Peyer's patch (tissue), 4 donors: ENCODE data around the gene FUT9. TPM values are rescaled to one million over a fixed set of nuclear protein-coding genes. Genes with fewer than 3 reads are reported as not detected.
A peak's percentile ranks its signal among the peaks of the same experiment; 100 is the strongest.

Experiments used
- DNase-seq, 3 donors: peaks; one replicate each; pipeline ENCODE4 v3.0.0-alpha.2; 2017 to 2019
- H3K27ac ChIP-seq, 4 donors: fragments of 200-600 bp; sonication (generic); one replicate each; pipeline ENCODE4 v1.5.1; 2016 to 2019
- H3K27me3 ChIP-seq, 2 donors: fragments of 200-600 bp; sonication (generic); one replicate each; pipeline ENCODE4 v1.5.1; 2019
- H3K36me3 ChIP-seq, 3 donors: fragments of 200-600 bp; sonication (generic); one replicate each; pipeline ENCODE4 v1.5.1; 2016 to 2019
- H3K4me1 ChIP-seq, 4 donors: fragments of 200-600 bp; sonication (generic); one replicate each; pipeline ENCODE4 v1.5.1; 2016 to 2019
- H3K4me3 ChIP-seq, 4 donors: fragments of 200-600 bp; sonication (generic); 1 replicate in 3 of 4; 2 replicates in 1 of 4; pipeline ENCODE4 v1.5.1; 2016 to 2019; ENCODE audit warnings: mild to moderate bottlenecking in 1 of 4
- H3K9me3 ChIP-seq, 4 donors: fragments of 200-600 bp; sonication (generic); one replicate each; pipeline ENCODE4 v1.5.1; 2016 to 2019; ENCODE audit warnings: mild to moderate bottlenecking in 1 of 4
- POLR2A ChIP-seq, 2 donors: fragments of 450-650 bp; IDR thresholded peaks; one replicate each; pipeline ENCODE4 v1.5.1; 2017; ENCODE audit warnings: antibody characterized with exemption in 2 of 2, mild to moderate bottlenecking in 2 of 2, moderate library complexity in 2 of 2
- total RNA-seq, 4 donors: library from RNA; depleted of rRNA; stranded (reverse); fragments of >200 nt; gene quantifications; one replicate each; pipeline ENCODE4 v1.1.0, GENCODE V29; 2016
- TF ChIP-seq, protein P1 (sequence below), 6 experiments: fragments of 450-650 bp in 4 of 6; fragments of 200-600 bp in 2 of 6; sonication (generic) in 1 of 6; IDR thresholded peaks; one replicate each; pipeline ENCODE4 v1.5.1; 2017 to 2019; ENCODE audit warnings: antibody characterized with exemption in 6 of 6, mild to moderate bottlenecking in 3 of 6, moderate library complexity in 1 of 6

FUT9 gene
- total RNA-seq: not detected

GRCh38 chr6:96015518-96016333 is at the start of gene FUT9:
Gene FUT9 (plus strand): TSS chr6:96015974. CDS start chr6:96203156, 187,182 bp downstream.
- no peak for TF ChIP-seq POLR2A (IDR thresholded peaks at IDR 0.05)
- TF ChIP-seq, protein P1, sequence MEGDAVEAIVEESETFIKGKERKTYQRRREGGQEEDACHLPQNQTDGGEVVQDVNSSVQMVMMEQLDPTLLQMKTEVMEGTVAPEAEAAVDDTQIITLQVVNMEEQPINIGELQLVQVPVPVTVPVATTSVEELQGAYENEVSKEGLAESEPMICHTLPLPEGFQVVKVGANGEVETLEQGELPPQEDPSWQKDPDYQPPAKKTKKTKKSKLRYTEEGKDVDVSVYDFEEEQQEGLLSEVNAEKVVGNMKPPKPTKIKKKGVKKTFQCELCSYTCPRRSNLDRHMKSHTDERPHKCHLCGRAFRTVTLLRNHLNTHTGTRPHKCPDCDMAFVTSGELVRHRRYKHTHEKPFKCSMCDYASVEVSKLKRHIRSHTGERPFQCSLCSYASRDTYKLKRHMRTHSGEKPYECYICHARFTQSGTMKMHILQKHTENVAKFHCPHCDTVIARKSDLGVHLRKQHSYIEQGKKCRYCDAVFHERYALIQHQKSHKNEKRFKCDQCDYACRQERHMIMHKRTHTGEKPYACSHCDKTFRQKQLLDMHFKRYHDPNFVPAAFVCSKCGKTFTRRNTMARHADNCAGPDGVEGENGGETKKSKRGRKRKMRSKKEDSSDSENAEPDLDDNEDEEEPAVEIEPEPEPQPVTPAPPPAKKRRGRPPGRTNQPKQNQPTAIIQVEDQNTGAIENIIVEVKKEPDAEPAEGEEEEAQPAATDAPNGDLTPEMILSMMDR (IDR thresholded peaks at IDR 0.05): no peak
- H3K4me3 ChIP-seq: no peak within 1 kb of the TSS
- no peaks in the 10 kb centered on the region for H3K27me3 ChIP-seq
- no peaks in the 10 kb centered on the region for H3K36me3 ChIP-seq
- H3K27ac ChIP-seq: no peak within 1 kb of the TSS
- no peaks in the 10 kb centered on the region for H3K9me3 ChIP-seq
- peak in 1 of 3 donors; percentile 34 for DNase-seq
- H3K4me1 ChIP-seq: no peaks in the 10 kb centered on the region

DNA sequence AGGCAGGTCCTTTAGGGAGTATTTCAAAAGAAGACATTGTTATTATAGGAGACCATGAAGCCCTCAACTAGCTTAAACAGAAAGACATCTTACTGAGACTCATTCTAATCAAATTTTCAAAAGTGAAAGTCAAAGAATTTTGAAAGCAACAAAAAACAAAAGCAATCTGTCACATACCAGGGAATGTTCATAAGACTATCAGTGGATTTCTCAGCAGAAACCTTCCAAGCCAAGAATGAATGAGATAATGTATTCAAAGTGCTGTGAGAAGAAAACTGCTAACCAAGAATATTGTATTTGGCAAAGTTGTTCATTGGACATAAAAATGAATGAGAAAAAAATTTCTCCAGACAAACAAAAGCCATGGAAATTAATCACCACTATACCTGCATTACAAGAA is 48.2 kb upstream of the FUT9 start:
- H3K36me3 ChIP-seq: no peaks in the 10 kb centered on the region
- no peaks in the 10 kb centered on the region for H3K9me3 ChIP-seq
- H3K4me3 ChIP-seq: no peak overlapping the region
- H3K27me3 ChIP-seq: no peaks in the 10 kb centered on the region
- TF ChIP-seq, protein P1 (IDR thresholded peaks at IDR 0.05): no peak
- no peak for TF ChIP-seq POLR2A (IDR thresholded peaks at IDR 0.05)
- no peak for DNase-seq
- no peaks in the 10 kb centered on the region for H3K4me1 ChIP-seq
- H3K27ac ChIP-seq: no peak overlapping the region

- no peak overlapping the region for H3K27ac ChIP-seq
- H3K36me3 ChIP-seq: no peaks in the 10 kb centered on the region
- no peaks in the 10 kb centered on the region for H3K27me3 ChIP-seq
- TF ChIP-seq, protein P1 (IDR thresholded peaks at IDR 0.05): no peak
- no peak for TF ChIP-seq POLR2A (IDR thresholded peaks at IDR 0.05)
- H3K4me3 ChIP-seq: no peak overlapping the region
- no peaks in the 10 kb centered on the region for H3K9me3 ChIP-seq
- no peak for DNase-seq
- no peaks in the 10 kb centered on the region for H3K4me1 ChIP-seq
These were observed 41.8 kb upstream of the FUT9 start for GRCh38 chr6:95973976-95974375.

GRCh38 chr6:95978230-95978629 is 37.5 kb upstream of the FUT9 start:
- DNase-seq: no peak
- Histone ChIP-seq H3K27me3 (no peaks in the 10 kb centered on the region), H3K36me3 (no peaks in the 10 kb centered on the region), H3K9me3 (no peaks in the 10 kb centered on the region), H3K27ac (no peak overlapping the region), H3K4me1 (no peaks in the 10 kb centered on the region), H3K4me3 (no peak overlapping the region)
- no peak for TF ChIP-seq POLR2A (IDR thresholded peaks at IDR 0.05)
- TF ChIP-seq, protein P1 (IDR thresholded peaks at IDR 0.05): no peak

GRCh38 chr6:95991906-95992305 is 23.9 kb upstream of the FUT9 start:
- DNase-seq: no peak
- no peaks in the 10 kb centered on the region for H3K27me3 ChIP-seq

More at GRCh38 chr6:95991906-95992305, 23.9 kb upstream of the FUT9 start:
- no peaks in the 10 kb centered on the region for H3K4me1 ChIP-seq
- H3K36me3 ChIP-seq: no peaks in the 10 kb centered on the region
- TF ChIP-seq POLR2A (IDR thresholded peaks at IDR 0.05): no peak
- TF ChIP-seq, protein P1 (IDR thresholded peaks at IDR 0.05): no peak
- peaks cover 0 to 4% (median 1%) of the 10 kb centered on the region in 4 donors for H3K9me3 ChIP-seq
- no peak overlapping the region for H3K27ac ChIP-seq
- H3K4me3 ChIP-seq: no peak overlapping the region
